Measurements from ENCODE around the gene C11orf65. TPM values are rescaled to one million over a fixed set of nuclear protein-coding genes. Genes with fewer than 3 reads are reported as not detected.

The C11orf65 gene
- total and polyA plus RNA-seq, 2 donors (not counting 1 experiment from before 2014, with no cell fraction given) = 0.25 to 1.4 TPM

DNA sequence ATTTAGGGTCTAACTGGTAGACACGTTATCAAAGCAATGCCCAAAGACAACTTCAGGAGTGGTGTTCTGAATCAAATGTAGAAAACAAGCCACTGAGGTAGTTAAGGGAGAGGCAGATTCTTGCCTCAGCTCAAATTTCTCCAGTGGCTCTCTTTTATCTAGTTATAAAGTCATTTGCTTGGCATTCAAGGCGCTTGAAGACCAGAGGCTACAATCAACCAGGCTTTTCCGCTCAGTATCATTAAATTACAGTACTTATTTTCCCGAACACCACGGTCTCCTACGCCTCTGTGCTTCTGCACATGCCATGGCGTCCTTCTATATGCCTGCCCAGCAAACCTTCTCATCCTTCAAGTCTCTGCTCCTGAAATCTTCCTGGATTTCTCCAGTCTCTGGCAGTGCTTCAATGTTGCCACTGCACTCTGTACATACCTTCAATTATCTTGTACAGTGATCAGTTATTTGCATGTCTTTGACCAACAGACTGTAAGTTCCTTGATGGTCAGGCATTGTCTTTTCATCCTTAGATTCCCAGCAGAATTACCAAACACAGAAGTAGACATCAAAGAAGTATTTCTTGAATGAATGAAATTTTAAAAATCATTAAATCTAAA is 29.4 kb upstream of the C11orf65 start:
- WGBS (ENCODE audit: insufficient coverage) = 100% methylated on average over 7 of the region's 7 CpGs
- Histone ChIP-seq H3K4me1 (ENCODE audit: control insufficient read depth in 2 of 2, insufficient read depth in 2 of 2, low read length in 2 of 2) (peaks cover 0 to 7% of the 10 kb centered on the region in 2 donors), H3K4me2 (replicated peaks; ENCODE audit: low read depth, low read length, poor library complexity, severe bottlenecking) (peak overlapping the region; percentile 93), H3K9me3 (ENCODE audit: control extremely low read depth in 1 of 3, control insufficient read depth in 2 of 3, insufficient read depth in 1 of 3, low read length in 2 of 3) (no peaks in the 10 kb centered on the region), H3K9ac (ENCODE audit: low read length) (peak overlapping the region; percentile 75), H3K27ac (ENCODE audit: low read length in 2 of 2) (peak overlapping the region; percentile 71 to 80), H3K27me3 (replicated peaks in 1 of 4; ENCODE audit: control extremely low read depth in 1 of 4, control insufficient read depth in 3 of 4, insufficient read depth in 4 of 4, low read length in 3 of 4) (no peaks in the 10 kb centered on the region), H2AFZ (ENCODE audit: insufficient read depth, low read depth, low read length, poor library complexity, severe bottlenecking) (peak overlapping the region; percentile 87), H4K20me1 (ENCODE audit: control insufficient read depth, insufficient read depth, low read length, poor library complexity, severe bottlenecking) (no peaks in the 10 kb centered on the region), H3K79me2 (ENCODE audit: control insufficient read depth, insufficient read depth, low read length) (no peaks in the 10 kb centered on the region), H3K4me3 (ENCODE audit: control extremely low read depth in 1 of 5, extremely low read depth in 1 of 5, insufficient read depth in 1 of 5, low read depth in 2 of 5, low read length in 4 of 5) (peak overlapping the region in 3 of 5 experiments; percentile 76 to 91 (median 80)), H3K36me3 (replicated peaks in 1 of 2; ENCODE audit: control extremely low read depth in 1 of 2, control insufficient read depth in 1 of 2, extremely low read depth in 1 of 2, insufficient read depth in 2 of 2, low read length in 1 of 2) (no peaks in the 10 kb centered on the region)
- ChIA-PET CTCF (interaction anchor here (0.6 to 0.8 kb wide), 2 partner anchors 16 to 31 kb away, joined by 3 to 4 read pairs; no protein-coding TSS in a partner anchor), POLR2A (no interaction called here)
- TF ChIP-seq, protein P1, sequence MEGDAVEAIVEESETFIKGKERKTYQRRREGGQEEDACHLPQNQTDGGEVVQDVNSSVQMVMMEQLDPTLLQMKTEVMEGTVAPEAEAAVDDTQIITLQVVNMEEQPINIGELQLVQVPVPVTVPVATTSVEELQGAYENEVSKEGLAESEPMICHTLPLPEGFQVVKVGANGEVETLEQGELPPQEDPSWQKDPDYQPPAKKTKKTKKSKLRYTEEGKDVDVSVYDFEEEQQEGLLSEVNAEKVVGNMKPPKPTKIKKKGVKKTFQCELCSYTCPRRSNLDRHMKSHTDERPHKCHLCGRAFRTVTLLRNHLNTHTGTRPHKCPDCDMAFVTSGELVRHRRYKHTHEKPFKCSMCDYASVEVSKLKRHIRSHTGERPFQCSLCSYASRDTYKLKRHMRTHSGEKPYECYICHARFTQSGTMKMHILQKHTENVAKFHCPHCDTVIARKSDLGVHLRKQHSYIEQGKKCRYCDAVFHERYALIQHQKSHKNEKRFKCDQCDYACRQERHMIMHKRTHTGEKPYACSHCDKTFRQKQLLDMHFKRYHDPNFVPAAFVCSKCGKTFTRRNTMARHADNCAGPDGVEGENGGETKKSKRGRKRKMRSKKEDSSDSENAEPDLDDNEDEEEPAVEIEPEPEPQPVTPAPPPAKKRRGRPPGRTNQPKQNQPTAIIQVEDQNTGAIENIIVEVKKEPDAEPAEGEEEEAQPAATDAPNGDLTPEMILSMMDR (IDR thresholded peaks at IDR 0.05) = no peak
- TF ChIP-seq EZH2 (IDR thresholded peaks at IDR 0.05; ENCODE audit: borderline replicate concordance, insufficient read depth, low read depth, low read length, poor library complexity, severe bottlenecking) = no peak
- Mint-ChIP-seq H3K9me3 (ENCODE audit: insufficient read depth) (no peaks in the 10 kb centered on the region), H3K4me3 (peak overlapping the region; percentile 100), H3K27ac (peak overlapping the region; percentile 98), H3K27me3 (no peaks in the 10 kb centered on the region), H3K4me1 (peaks cover 13% of the 10 kb centered on the region)
- ATAC-seq (ENCODE audit: low read depth) (no peak), DNase-seq (peak; percentile 9)
- intact Hi-C loops (cut with micrococcal nuclease) = loop anchor here (1.0 to 10.0 kb wide), 3 partner anchors 29 to 372 kb away; partner anchors contain the start of genes ACAT1, ATM, C11orf65 and NPAT

DNA sequence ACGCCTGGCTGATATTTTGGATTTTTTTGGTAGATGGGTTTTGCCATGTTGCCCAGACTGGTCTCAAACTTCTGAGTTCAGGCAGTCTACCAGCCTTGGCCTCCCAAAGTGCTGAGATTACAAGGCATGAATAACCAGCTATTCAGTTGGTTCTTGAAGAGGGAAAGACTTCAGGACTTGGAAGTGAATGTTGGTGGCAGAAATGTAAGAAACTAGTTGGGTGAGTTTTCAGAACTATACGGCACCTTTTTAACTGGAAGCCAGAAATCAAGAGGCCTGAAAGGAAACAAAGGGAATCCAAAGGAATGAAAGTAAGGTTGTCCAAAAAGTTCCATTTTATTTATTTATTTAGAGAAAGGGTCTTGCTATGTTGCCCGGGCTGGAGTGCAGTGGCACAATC is 28.0 kb upstream of the C11orf65 start:
- H3K27me3 ChIP-seq (replicated peaks in 1 of 4; ENCODE audit: control extremely low read depth in 1 of 4, control insufficient read depth in 3 of 4, insufficient read depth in 4 of 4, low read length in 3 of 4) = no peaks in the 10 kb centered on the region
- 100% methylated on average over 2 of the region's 3 CpGs for WGBS (ENCODE audit: insufficient coverage)
- no peak overlapping the region for H2AFZ ChIP-seq (ENCODE audit: insufficient read depth, low read depth, low read length, poor library complexity, severe bottlenecking)
- CTCF ChIA-PET = no interaction called here
- peaks cover 0 to 2% of the 10 kb centered on the region in 2 experiments for H3K36me3 ChIP-seq (replicated peaks in 1 of 2; ENCODE audit: control extremely low read depth in 1 of 2, control insufficient read depth in 1 of 2, extremely low read depth in 1 of 2, insufficient read depth in 2 of 2, low read length in 1 of 2)
- Mint-ChIP-seq H3K4me3 (no peak overlapping the region), H3K4me1 (peaks cover 13% of the 10 kb centered on the region), H3K27ac (no peak overlapping the region), H3K27me3 (no peaks in the 10 kb centered on the region), H3K9me3 (ENCODE audit: insufficient read depth) (no peaks in the 10 kb centered on the region)
- no peak overlapping the region for H3K27ac ChIP-seq (ENCODE audit: low read length in 2 of 2)
- POLR2A ChIA-PET = no interaction called here
- H3K9ac ChIP-seq (ENCODE audit: low read length) = no peak overlapping the region
- no peaks in the 10 kb centered on the region for H3K9me3 ChIP-seq (ENCODE audit: control extremely low read depth in 1 of 3, control insufficient read depth in 2 of 3, insufficient read depth in 1 of 3, low read length in 2 of 3)
- H3K4me1 ChIP-seq (ENCODE audit: control insufficient read depth in 2 of 2, insufficient read depth in 2 of 2, low read length in 2 of 2) = peaks cover 0 to 7% of the 10 kb centered on the region in 2 donors
- H3K4me2 ChIP-seq (replicated peaks; ENCODE audit: low read depth, low read length, poor library complexity, severe bottlenecking) = no peak overlapping the region
- intact Hi-C loops (cut with micrococcal nuclease) = loop anchor here (10.0 kb wide), 2 partner anchors 271 to 371 kb away; partner anchors contain the start of genes ACAT1, ATM and NPAT
- TF ChIP-seq EZH2 (IDR thresholded peaks at IDR 0.05; ENCODE audit: borderline replicate concordance, insufficient read depth, low read depth, low read length, poor library complexity, severe bottlenecking) = no peak
- TF ChIP-seq, protein P1 (IDR thresholded peaks at IDR 0.05) = no peak
- ATAC-seq (ENCODE audit: low read depth) (no peak), DNase-seq (no peak)
- no peak overlapping the region for H3K4me3 ChIP-seq (ENCODE audit: control extremely low read depth in 1 of 5, extremely low read depth in 1 of 5, insufficient read depth in 1 of 5, low read depth in 2 of 5, low read length in 4 of 5)
- no peaks in the 10 kb centered on the region for H4K20me1 ChIP-seq (ENCODE audit: control insufficient read depth, insufficient read depth, low read length, poor library complexity, severe bottlenecking)
- H3K79me2 ChIP-seq (ENCODE audit: control insufficient read depth, insufficient read depth, low read length) = no peaks in the 10 kb centered on the region
